Loucy (cell line): ENCODE results near the gene KRT222.

Experiments
- H2AFZ ChIP-seq: fragments of 200-600 bp; sonication (generic); 2 replicates; pipeline ENCODE4 v1.6.0; 2016; ENCODE audit warnings: antibody characterized with exemption, mild to moderate bottlenecking, low read length, moderate library complexity
- H3F3A ChIP-seq: fragments of 200-600 bp; 2 replicates; pipeline ENCODE4 v1.6.0; 2016; ENCODE audit warnings: antibody characterized with exemption, low read depth, mild to moderate bottlenecking
- H3K27me3 ChIP-seq: fragments of 200-600 bp; sonication (generic); 2 replicates; pipeline ENCODE4 v1.6.1; 2014; ENCODE audit warnings: low read length, mild to moderate bottlenecking; ENCODE audit not compliant: insufficient read depth, poor library complexity, severe bottlenecking
- H3K36me3 ChIP-seq: fragments of 200-600 bp; sonication (generic); 2 replicates; pipeline ENCODE4 v1.6.1; 2016; ENCODE audit warnings: low read length; ENCODE audit not compliant: insufficient read depth
- H3K4me1 ChIP-seq: fragments of 200-600 bp; sonication (generic); 2 replicates; pipeline ENCODE4 v1.5.1; 2014; ENCODE audit warnings: low read length, mild to moderate bottlenecking; ENCODE audit not compliant: insufficient read depth, poor library complexity, severe bottlenecking
- H3K4me2 ChIP-seq: fragments of 200-600 bp; sonication (generic); 2 replicates; pipeline ENCODE4 v1.6.0; 2014; ENCODE audit warnings: antibody characterized with exemption, low read length, low read depth, mild to moderate bottlenecking; ENCODE audit not compliant: poor library complexity, severe bottlenecking
- H3K4me3 ChIP-seq: fragments of 200-600 bp; sonication (generic); 2 replicates; pipeline ENCODE4 v1.5.1; 2014; ENCODE audit warnings: low read length, mild to moderate bottlenecking, mixed read lengths; ENCODE audit not compliant: poor library complexity, severe bottlenecking
- H3K79me2 ChIP-seq: fragments of 200-600 bp; sonication (generic); 2 replicates; pipeline ENCODE4 v1.6.1; 2014; ENCODE audit warnings: low read length; ENCODE audit not compliant: insufficient read depth
- H3K9ac ChIP-seq: fragments of 200-600 bp; sonication (generic); 2 replicates; pipeline ENCODE4 v1.6.0; 2014; ENCODE audit warnings: mild to moderate bottlenecking, low read depth, low read length, moderate library complexity; ENCODE audit not compliant: poor library complexity, severe bottlenecking
- H3K9me2 ChIP-seq: fragments of 200-600 bp; sonication (generic); replicated peaks from 2 replicates; pipeline ENCODE4 v1.6.1; 2016; ENCODE audit warnings: low read depth, low read length, mixed read lengths
- H3K9me3 ChIP-seq: fragments of 200-600 bp; sonication (generic); 2 replicates; pipeline ENCODE4 v1.6.1; 2014; ENCODE audit warnings: mild to moderate bottlenecking, antibody characterized with exemption, low read length, low read depth; ENCODE audit not compliant: insufficient read depth
- H4K20me1 ChIP-seq: fragments of 200-600 bp; sonication (generic); 2 replicates; pipeline ENCODE4 v1.6.0; 2014; ENCODE audit warnings: antibody characterized with exemption, low read length, mild to moderate bottlenecking; ENCODE audit not compliant: insufficient read depth, poor library complexity, severe bottlenecking
- CTCF ChIP-seq: fragments of 200-600 bp; sonication (generic); conservative IDR thresholded peaks from 2 replicates; pipeline ENCODE4 v1.5.1; 2014; ENCODE audit warnings: mild to moderate bottlenecking, antibody characterized with exemption, low read length
- EZH2phosphoT487 ChIP-seq: fragments of 200-600 bp; IDR thresholded peaks from 2 replicates; pipeline ENCODE4 v1.6.1; 2018; ENCODE audit warnings: antibody characterized with exemption, mild to moderate bottlenecking, moderate library complexity, borderline replicate concordance

The KRT222 gene

DNA sequence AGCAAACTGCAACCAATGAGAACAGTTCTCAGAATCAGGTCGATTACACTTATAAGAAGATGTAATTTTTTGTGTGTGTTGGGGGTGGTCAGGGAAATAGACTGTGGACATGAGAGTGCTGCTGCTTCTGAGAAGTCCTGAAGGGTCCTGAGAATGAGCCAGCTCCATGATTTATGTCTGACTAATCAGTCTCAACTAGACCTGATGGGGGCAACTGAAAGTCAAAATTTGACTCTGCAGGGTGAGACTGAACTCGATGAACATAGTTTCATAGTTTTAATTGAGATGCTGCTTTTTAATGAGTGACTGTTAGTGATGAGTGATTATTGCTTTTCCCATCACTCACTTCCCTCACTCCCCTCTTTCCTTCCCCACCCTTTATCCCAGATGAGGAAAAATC is 54.6 kb downstream of the KRT222 start:
- Histone ChIP-seq H3K4me1 (no peaks in the 10 kb centered on the region), H3K9me2 (no peaks in the 10 kb centered on the region), H3K27me3 (no peaks in the 10 kb centered on the region), H3K36me3 (no peaks in the 10 kb centered on the region), H3K4me3 (no peak overlapping the region), H4K20me1 (no peaks in the 10 kb centered on the region), H3F3A (no peaks in the 10 kb centered on the region), H3K79me2 (no peaks in the 10 kb centered on the region), H3K9me3 (no peaks in the 10 kb centered on the region), H3K4me2 (no peak overlapping the region), H3K9ac (no peak overlapping the region), H2AFZ (no peak overlapping the region)
- no peak for TF ChIP-seq EZH2phosphoT487
- TF ChIP-seq CTCF: no peak

GRCh38 chr17:40608061-40608581 is 56.9 kb downstream of the KRT222 start:
- Histone ChIP-seq H3K27me3 (no peaks in the 10 kb centered on the region), H3K9ac (no peak overlapping the region), H3F3A (no peaks in the 10 kb centered on the region), H3K36me3 (no peaks in the 10 kb centered on the region), H3K4me3 (no peak overlapping the region), H3K4me2 (no peak overlapping the region), H3K9me3 (no peaks in the 10 kb centered on the region), H4K20me1 (no peaks in the 10 kb centered on the region), H3K79me2 (no peaks in the 10 kb centered on the region), H3K4me1 (no peaks in the 10 kb centered on the region), H2AFZ (no peak overlapping the region), H3K9me2 (no peaks in the 10 kb centered on the region)
- no peak for TF ChIP-seq CTCF
- no peak for TF ChIP-seq EZH2phosphoT487

GRCh38 chr17:40607641-40608040 is 57.3 kb downstream of the KRT222 start:
- Histone ChIP-seq H3K36me3 (no peaks in the 10 kb centered on the region), H3F3A (no peaks in the 10 kb centered on the region), H3K27me3 (no peaks in the 10 kb centered on the region), H3K9me2 (no peaks in the 10 kb centered on the region), H4K20me1 (no peaks in the 10 kb centered on the region), H3K9me3 (no peaks in the 10 kb centered on the region), H3K4me2 (no peak overlapping the region), H3K4me1 (no peaks in the 10 kb centered on the region), H3K9ac (no peak overlapping the region), H2AFZ (no peak overlapping the region), H3K4me3 (no peak overlapping the region), H3K79me2 (no peaks in the 10 kb centered on the region)
- TF ChIP-seq CTCF: no peak
- no peak for TF ChIP-seq EZH2phosphoT487
